Left ventricle myocardium inferior (tissue), 1 donor: Measurements from ENCODE around the gene ZNF652. TPM values are rescaled to one million over a fixed set of nuclear protein-coding genes. Genes with fewer than 3 reads are reported as not detected.

Source experiments
- DNase-seq: peaks from one replicate; pipeline ENCODE4 v3.0.0-alpha.2; 2020
- H3K27ac ChIP-seq: fragments of 200-600 bp; replicated peaks from 2 replicates; pipeline ENCODE4 v1.8.0; 2021
- H3K27me3 ChIP-seq: fragments of 200-600 bp; 2 replicates; pipeline ENCODE4 v1.8.0; 2021; ENCODE audit warnings: low read depth
- H3K36me3 ChIP-seq: fragments of 200-600 bp; 2 replicates; pipeline ENCODE4 v1.8.0; 2021
- H3K4me1 ChIP-seq: fragments of 200-600 bp; 2 replicates; pipeline ENCODE4 v1.8.0; 2021
- H3K4me3 ChIP-seq: fragments of 200-600 bp; 2 replicates; pipeline ENCODE4 v1.8.0; 2021; ENCODE audit warnings: mild to moderate bottlenecking, moderate library complexity
- H3K9me3 ChIP-seq: fragments of 200-600 bp; replicated peaks from 2 replicates; pipeline ENCODE4 v1.8.0; 2021
- intact Hi-C: fragments of 100-400 bp; cut with micrococcal nuclease; formaldehyde crosslinking; loops from one replicate; pipeline ENCODE4 v1.11.0; 2022
- total RNA-seq: library from RNA; stranded (reverse); fragmentation: NEBNext Ultra II Directional; extraction: Animal tissue kit (Norgen Biotek cat#: 25700); gene quantifications from one replicate; pipeline ENCODE4 v1.2.1, GENCODE V29; 2021
- TF ChIP-seq, protein P1 (sequence below): fragments of 200-600 bp; IDR thresholded peaks from 2 replicates; pipeline ENCODE4 v1.8.0; 2021; ENCODE audit warnings: antibody characterized with exemption, mild to moderate bottlenecking, borderline replicate concordance
- donor health status: DM: no; HTN: yes; CAD: no; lungs with severe emphysema.

ZNF652 gene
- total RNA-seq, 1 donor from 2014 or later, result 19.2 TPM

DNA sequence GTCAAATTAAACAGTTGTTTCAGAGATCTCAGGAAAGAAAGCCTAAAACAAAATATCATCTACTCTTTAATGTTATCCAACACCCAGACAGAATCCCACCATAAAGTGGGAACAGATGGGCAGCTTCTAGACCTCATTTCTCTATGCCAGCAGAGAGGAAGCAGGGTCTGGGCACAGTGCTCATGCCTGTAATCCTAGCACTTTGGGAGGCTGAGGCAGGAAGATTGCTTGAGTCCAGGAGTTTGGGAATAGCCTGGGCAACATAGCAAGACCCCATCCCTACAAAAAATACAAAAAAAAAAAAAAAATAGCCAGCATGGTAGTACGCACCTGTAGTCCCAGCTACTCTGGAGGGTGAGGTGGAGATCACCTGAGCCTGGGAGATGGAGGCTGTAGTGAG, 13.5 kb upstream of the ZNF652 start:
- Histone ChIP-seq H3K9me3 (no peaks in the 10 kb centered on the region), H3K4me1 (no peaks in the 10 kb centered on the region), H3K36me3 (no peaks in the 10 kb centered on the region), H3K27ac (no peak overlapping the region), H3K4me3 (no peak overlapping the region), H3K27me3 (no peaks in the 10 kb centered on the region)
- TF ChIP-seq, protein P1, sequence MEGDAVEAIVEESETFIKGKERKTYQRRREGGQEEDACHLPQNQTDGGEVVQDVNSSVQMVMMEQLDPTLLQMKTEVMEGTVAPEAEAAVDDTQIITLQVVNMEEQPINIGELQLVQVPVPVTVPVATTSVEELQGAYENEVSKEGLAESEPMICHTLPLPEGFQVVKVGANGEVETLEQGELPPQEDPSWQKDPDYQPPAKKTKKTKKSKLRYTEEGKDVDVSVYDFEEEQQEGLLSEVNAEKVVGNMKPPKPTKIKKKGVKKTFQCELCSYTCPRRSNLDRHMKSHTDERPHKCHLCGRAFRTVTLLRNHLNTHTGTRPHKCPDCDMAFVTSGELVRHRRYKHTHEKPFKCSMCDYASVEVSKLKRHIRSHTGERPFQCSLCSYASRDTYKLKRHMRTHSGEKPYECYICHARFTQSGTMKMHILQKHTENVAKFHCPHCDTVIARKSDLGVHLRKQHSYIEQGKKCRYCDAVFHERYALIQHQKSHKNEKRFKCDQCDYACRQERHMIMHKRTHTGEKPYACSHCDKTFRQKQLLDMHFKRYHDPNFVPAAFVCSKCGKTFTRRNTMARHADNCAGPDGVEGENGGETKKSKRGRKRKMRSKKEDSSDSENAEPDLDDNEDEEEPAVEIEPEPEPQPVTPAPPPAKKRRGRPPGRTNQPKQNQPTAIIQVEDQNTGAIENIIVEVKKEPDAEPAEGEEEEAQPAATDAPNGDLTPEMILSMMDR, result no peak
- intact Hi-C loops, result no loop called here
- no peak for DNase-seq

DNA sequence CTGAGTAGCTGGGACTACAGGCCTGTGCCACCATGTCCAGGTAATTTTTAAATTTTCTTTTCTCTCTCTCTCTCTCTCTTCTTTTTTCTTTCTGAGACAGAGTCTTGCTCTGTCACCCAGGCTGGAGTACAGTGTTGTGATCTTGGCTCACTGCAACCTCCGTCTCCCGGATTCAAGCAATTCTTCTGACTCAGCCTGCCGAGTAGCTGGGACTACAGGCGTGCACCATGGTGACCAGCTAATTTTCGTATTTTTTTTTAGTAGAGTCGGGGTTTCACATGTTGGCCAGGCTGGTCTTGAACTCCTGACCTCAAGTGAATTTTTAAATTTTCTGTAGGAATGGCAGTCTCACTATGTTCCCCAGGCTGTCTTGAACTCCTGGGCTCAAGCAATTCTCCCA, 11.1 kb upstream of the ZNF652 start:
- Histone ChIP-seq H3K27me3 (no peaks in the 10 kb centered on the region), H3K9me3 (no peaks in the 10 kb centered on the region), H3K36me3 (no peaks in the 10 kb centered on the region), H3K27ac (no peak overlapping the region), H3K4me1 (no peaks in the 10 kb centered on the region), H3K4me3 (no peak overlapping the region)
- intact Hi-C loops, result no loop called here
- TF ChIP-seq, protein P1, result no peak
- DNase-seq, result no peak

DNA sequence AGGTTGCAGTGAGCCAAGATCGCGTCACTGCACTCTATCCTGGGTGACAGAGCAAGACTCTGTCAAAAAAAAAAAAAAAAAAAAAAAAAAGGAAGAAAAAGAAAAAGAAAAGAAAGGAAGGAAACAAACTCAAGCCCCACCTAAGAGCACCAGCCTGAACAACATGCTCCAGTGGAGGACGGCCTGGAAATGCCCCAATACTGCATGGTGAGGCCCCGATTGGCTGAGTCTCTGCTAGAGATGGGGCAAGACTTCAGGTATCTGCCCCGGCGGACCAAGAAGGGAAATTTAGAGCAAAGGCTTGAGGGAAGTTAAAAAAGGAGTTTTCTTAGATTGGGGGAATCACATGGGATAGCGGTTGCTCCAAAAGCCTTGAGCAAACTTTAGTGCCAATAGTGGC, 10.4 kb upstream of the ZNF652 start:
- H3K4me3 ChIP-seq, result no peak overlapping the region
- no peak for DNase-seq
- H3K36me3 ChIP-seq, result no peaks in the 10 kb centered on the region
- H3K9me3 ChIP-seq, result no peaks in the 10 kb centered on the region
- H3K27ac ChIP-seq, result no peak overlapping the region
- intact Hi-C loops, result no loop called here
- H3K27me3 ChIP-seq, result no peaks in the 10 kb centered on the region
- TF ChIP-seq, protein P1, result no peak
- no peaks in the 10 kb centered on the region for H3K4me1 ChIP-seq

DNA sequence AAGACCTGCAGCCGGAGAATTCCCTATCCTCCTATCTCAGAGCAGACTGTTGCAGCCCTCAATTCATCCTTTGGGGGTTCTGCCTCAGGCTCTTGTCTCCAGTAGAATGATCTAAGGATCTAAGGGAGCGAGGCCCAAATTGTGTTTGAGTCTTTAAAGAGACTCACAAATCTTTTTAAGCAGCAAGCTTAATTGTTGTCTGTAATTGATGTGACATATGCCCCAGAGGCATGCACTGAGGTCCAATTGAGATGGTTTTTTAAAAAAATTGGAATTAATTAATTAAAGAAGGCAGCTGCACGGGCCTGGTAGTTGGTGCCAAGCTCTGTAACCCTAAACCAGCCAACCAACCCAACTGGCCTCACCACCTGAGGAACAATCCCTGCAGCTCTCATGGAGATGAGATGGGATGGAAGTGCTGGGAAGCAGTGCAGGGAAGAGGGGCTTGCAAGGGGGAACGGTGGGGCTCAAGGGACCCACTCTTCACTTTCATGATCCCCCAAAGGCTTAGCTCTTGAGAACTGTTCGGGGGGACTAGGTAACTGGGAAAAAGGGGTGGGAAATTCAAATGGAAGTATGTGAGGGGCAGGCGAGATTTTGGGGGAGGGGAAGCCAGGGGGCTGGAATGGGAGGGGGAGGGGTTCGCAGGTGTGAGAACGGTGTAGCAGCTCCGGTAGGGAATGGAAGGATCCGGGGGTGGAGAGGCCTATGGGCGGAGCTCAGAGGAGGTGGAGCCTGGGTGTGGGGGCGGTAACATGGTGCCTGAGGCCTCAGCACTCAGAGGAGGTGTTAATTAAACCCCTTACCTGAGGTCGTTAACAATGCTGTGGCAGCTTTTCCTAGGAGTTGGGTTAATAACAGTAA, 9.2 kb upstream of the ZNF652 start:
- no peaks in the 10 kb centered on the region for H3K4me1 ChIP-seq
- intact Hi-C loops, result no loop called here
- DNase-seq, result no peak
- H3K36me3 ChIP-seq, result no peaks in the 10 kb centered on the region
- no peak overlapping the region for H3K4me3 ChIP-seq
- H3K27ac ChIP-seq, result no peak overlapping the region
- H3K27me3 ChIP-seq, result no peaks in the 10 kb centered on the region
- TF ChIP-seq, protein P1, result no peak
- no peaks in the 10 kb centered on the region for H3K9me3 ChIP-seq

DNA sequence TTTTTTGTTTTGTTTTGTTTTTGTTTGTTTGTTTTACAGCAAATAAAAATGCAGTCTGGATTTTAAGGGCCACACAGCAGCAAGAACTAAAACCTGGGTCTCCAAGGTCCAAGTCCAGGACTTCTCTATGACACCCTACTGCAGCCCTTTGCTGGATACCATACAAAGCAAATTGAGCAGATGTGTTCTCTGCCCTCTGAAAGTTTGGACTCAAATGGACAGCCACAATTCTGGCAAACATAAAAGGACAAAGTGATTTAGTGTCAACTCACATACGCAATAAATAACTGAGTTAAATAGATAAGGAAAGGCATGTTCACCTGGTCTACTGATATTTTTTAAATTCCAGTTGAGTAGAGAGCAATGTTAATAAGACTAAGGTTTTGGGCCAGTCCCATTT, 7.7 kb upstream of the ZNF652 start:
- TF ChIP-seq, protein P1, result no peak
- Histone ChIP-seq H3K27ac (no peak overlapping the region), H3K4me1 (no peaks in the 10 kb centered on the region), H3K27me3 (no peaks in the 10 kb centered on the region), H3K9me3 (no peaks in the 10 kb centered on the region), H3K36me3 (no peaks in the 10 kb centered on the region), H3K4me3 (no peak overlapping the region)
- DNase-seq, result no peak
- intact Hi-C loops, result no loop called here
